ENCODE measurements around the gene SLC35C1. TPM values are rescaled to one million over a fixed set of nuclear protein-coding genes. Genes with fewer than 3 reads are reported as not detected.

Gene SLC35C1
- total RNA-seq, 4 donors from 2014 or later = 11.2 to 15.8 (median 14.0) TPM

GRCh38 chr11:45779602-45780001, 25.3 kb upstream of the SLC35C1 start:
- no peak for DNase-seq
- WGBS, 2 donors = 79 to 93% methylated on average over 5 of the region's 5 CpGs
- no peak for TF ChIP-seq CTCF (IDR thresholded peaks at IDR 0.05)
- no peak for TF ChIP-seq POLR2A (IDR thresholded peaks at IDR 0.05)
- Histone ChIP-seq H3K27ac (no peak overlapping the region), H3K4me3 (replicated peaks in 1 of 3) (no peak overlapping the region), H3K36me3 (no peaks in the 10 kb centered on the region), H3K27me3 (no peaks in the 10 kb centered on the region), H3K9me3 (no peaks in the 10 kb centered on the region), H3K4me1 (peaks cover 7 to 18% of the 10 kb centered on the region in 2 donors)
- intact Hi-C loops (cut with DNase I) = loop anchor here (10.0 kb wide), 1 partner anchor 405 kb away; no protein-coding TSS in a partner anchor

GRCh38 chr11:45786272-45786671, 18.7 kb upstream of the SLC35C1 start:
- no peak for TF ChIP-seq POLR2A (IDR thresholded peaks at IDR 0.05)
- no peak for TF ChIP-seq CTCF (IDR thresholded peaks at IDR 0.05)

GRCh38 chr11:45788887-45789286, 16.1 kb upstream of the SLC35C1 start:
- Histone ChIP-seq H3K27me3 (no peaks in the 10 kb centered on the region), H3K9me3 (no peaks in the 10 kb centered on the region), H3K4me3 (replicated peaks in 1 of 3) (no peak overlapping the region), H3K4me1 (no peaks in the 10 kb centered on the region), H3K27ac (no peak overlapping the region), H3K36me3 (no peaks in the 10 kb centered on the region)
- 93 to 94% methylated on average over 3 of the region's 3 CpGs for WGBS, 2 donors
- no peak for DNase-seq
- intact Hi-C loops (cut with DNase I) = no loop called here
- TF ChIP-seq POLR2A (IDR thresholded peaks at IDR 0.05) (no peak), CTCF (IDR thresholded peaks at IDR 0.05) (no peak)

More at GRCh38 chr11:45786272-45786671, 18.7 kb upstream of the SLC35C1 start:
- H3K9me3 ChIP-seq = no peaks in the 10 kb centered on the region
- intact Hi-C loops (cut with DNase I) = no loop called here
- H3K27ac ChIP-seq = no peak overlapping the region
- H3K4me1 ChIP-seq = no peaks in the 10 kb centered on the region
- no peaks in the 10 kb centered on the region for H3K36me3 ChIP-seq
- DNase-seq = no peak
- no peak overlapping the region for H3K4me3 ChIP-seq (replicated peaks in 1 of 3)
- H3K27me3 ChIP-seq = no peaks in the 10 kb centered on the region
- 83 to 84% methylated on average over 2 of the region's 2 CpGs for WGBS, 2 donors

GRCh38 chr11:45791524-45791923, 13.4 kb upstream of the SLC35C1 start:
- Histone ChIP-seq H3K4me3 (replicated peaks in 1 of 3) (no peak overlapping the region), H3K27ac (no peak overlapping the region), H3K4me1 (no peaks in the 10 kb centered on the region), H3K36me3 (no peaks in the 10 kb centered on the region), H3K9me3 (no peaks in the 10 kb centered on the region), H3K27me3 (no peaks in the 10 kb centered on the region)
- WGBS, 2 donors = 91% methylated on average over 1 of the region's 1 CpG
- DNase-seq = no peak
- intact Hi-C loops (cut with DNase I) = no loop called here
- TF ChIP-seq POLR2A (IDR thresholded peaks at IDR 0.05) = no peak
- TF ChIP-seq CTCF (IDR thresholded peaks at IDR 0.05) = no peak

- Histone ChIP-seq H3K4me1 (no peaks in the 10 kb centered on the region), H3K36me3 (no peaks in the 10 kb centered on the region), H3K9me3 (no peaks in the 10 kb centered on the region), H3K27me3 (no peaks in the 10 kb centered on the region), H3K4me3 (replicated peaks in 1 of 3) (no peak overlapping the region), H3K27ac (no peak overlapping the region)
- no peak for TF ChIP-seq POLR2A (IDR thresholded peaks at IDR 0.05)
- no peak for TF ChIP-seq CTCF (IDR thresholded peaks at IDR 0.05)
- intact Hi-C loops (cut with DNase I) = no loop called here
- WGBS, 2 donors = 58 to 60% methylated on average over 3 of the region's 3 CpGs
- no peak for DNase-seq
Observed at GRCh38 chr11:45794169-45794568, 10.8 kb upstream of the SLC35C1 start.
